Liver (tissue), 9 donors: ENCODE results near the gene PPP1R12C. TPM values are rescaled to one million over a fixed set of nuclear protein-coding genes. Genes with fewer than 3 reads are reported as not detected.

Source experiments
- DNase-seq: peaks from one replicate; pipeline ENCODE4 v3.0.0-alpha.2; 2017; ENCODE audit warnings: low spot score
- H3K27ac ChIP-seq, 2 donors: one replicate each; pipeline ENCODE4 v1.7.0; 2013; ENCODE audit warnings: inconsistent platforms in 2 of 2, low read length in 2 of 2, control low read depth in 1 of 2, low read depth in 1 of 2, mild to moderate bottlenecking in 1 of 2
- H3K27me3 ChIP-seq, 4 donors: one replicate each; pipeline versions ENCODE4 v1.6.1 to v1.7.0; 2013; ENCODE audit warnings: low read length in 3 of 4, inconsistent platforms in 1 of 4, mild to moderate bottlenecking in 1 of 4, moderate library complexity in 1 of 4; ENCODE audit not compliant: control insufficient read depth in 4 of 4, insufficient read depth in 4 of 4
- H3K36me3 ChIP-seq, 4 donors: one replicate each; pipeline versions ENCODE4 v1.6.1 to v1.7.0; 2013; ENCODE audit warnings: low read length in 3 of 4, mild to moderate bottlenecking in 3 of 4, low read depth in 1 of 4, moderate library complexity in 1 of 4; ENCODE audit not compliant: control insufficient read depth in 4 of 4, insufficient read depth in 3 of 4
- H3K4me1 ChIP-seq, 4 donors: one replicate each; pipeline versions ENCODE4 v1.6.1 to v1.7.0; 2013; ENCODE audit warnings: low read length in 3 of 4, mild to moderate bottlenecking in 3 of 4, moderate library complexity in 1 of 4; ENCODE audit not compliant: control insufficient read depth in 4 of 4, insufficient read depth in 4 of 4
- H3K4me3 ChIP-seq, 3 donors: one replicate each; pipeline versions ENCODE4 v1.6.1 to v1.7.0; 2013; ENCODE audit warnings: low read length in 3 of 3, control low read depth in 1 of 3, low read depth in 1 of 3, mild to moderate bottlenecking in 1 of 3
- H3K9ac ChIP-seq, 2 donors: one replicate each; pipeline ENCODE4 v1.7.0; 2013; ENCODE audit warnings: low read length in 2 of 2, mild to moderate bottlenecking in 2 of 2, moderate library complexity in 2 of 2, control low read depth in 1 of 2, low read depth in 1 of 2
- H3K9me3 ChIP-seq, 4 donors: one replicate each; pipeline versions ENCODE4 v1.6.1 to v1.7.0; 2013; ENCODE audit warnings: low read length in 3 of 4; ENCODE audit not compliant: control insufficient read depth in 4 of 4
- ATF3 ChIP-seq: IDR thresholded peaks from 2 replicates; pipeline ENCODE4 v1.6.1; 2016; ENCODE audit warnings: antibody characterized with exemption
- CTCF ChIP-seq: fragments of 150-350 bp; IDR thresholded peaks from 2 replicates; pipeline ENCODE4 v1.5.1; 2017; ENCODE audit warnings: improper control_type of control experiment, low read depth, low read length; ENCODE audit not compliant: missing input control
- EGR1 ChIP-seq, 2 donors: IDR thresholded peaks; 2 replicates each; pipeline ENCODE4 v1.6.1; 2016 to 2018; ENCODE audit warnings: antibody characterized with exemption in 2 of 2, low read depth in 2 of 2
- FOXA2 ChIP-seq: IDR thresholded peaks from 2 replicates; pipeline ENCODE4 v1.6.1; 2016; ENCODE audit warnings: antibody characterized with exemption
- GABPA ChIP-seq, 2 donors: IDR thresholded peaks in 1 of 2; conservative IDR thresholded peaks in 1 of 2; 2 replicates each; pipeline ENCODE4 v1.6.1; 2016; ENCODE audit warnings: antibody characterized with exemption in 2 of 2, mild to moderate bottlenecking in 1 of 2, moderate library complexity in 1 of 2
- HNF4G ChIP-seq: IDR thresholded peaks from 2 replicates; pipeline ENCODE4 v1.6.1; 2016; ENCODE audit warnings: antibody characterized with exemption
- JUND ChIP-seq, 2 donors: IDR thresholded peaks; 2 replicates each; pipeline ENCODE4 v1.6.1; 2016; ENCODE audit warnings: antibody characterized with exemption in 2 of 2
- RAD21 ChIP-seq, 2 donors: IDR thresholded peaks; 2 replicates each; pipeline ENCODE4 v1.6.1; 2016; ENCODE audit warnings: antibody characterized with exemption in 2 of 2, mild to moderate bottlenecking in 2 of 2
- REST ChIP-seq: IDR thresholded peaks from 2 replicates; pipeline ENCODE4 v1.6.1; 2016; ENCODE audit warnings: antibody characterized with exemption, mild to moderate bottlenecking
- RXRA ChIP-seq, 2 donors: IDR thresholded peaks; 2 replicates each; pipeline ENCODE4 v1.6.1; 2017 to 2018; ENCODE audit warnings: antibody characterized with exemption in 2 of 2, mild to moderate bottlenecking in 1 of 2
- SP1 ChIP-seq: IDR thresholded peaks from 2 replicates; pipeline ENCODE4 v1.6.1; 2018; ENCODE audit warnings: antibody characterized with exemption, mild to moderate bottlenecking
- ZBTB33 ChIP-seq: IDR thresholded peaks from 2 replicates; pipeline ENCODE4 v1.6.1; 2016; ENCODE audit warnings: antibody characterized with exemption
- WGBS: extraction: QIAGEN DNeasy Blood & Tissue Kit; methylation state at CpG from one replicate; pipeline ENCODE4 v1.1.7; 2013; 5-methylcytosine and 5-hydroxymethylcytosine counted together
- polyA plus RNA-seq, 2 donors: library from polyadenylated mRNA; stranded (reverse) in 1 of 2; unstranded in 1 of 2; fragments of 200-250 nt in 1 of 2; fragments of >200 nt in 1 of 2; fragmentation: Nextera tagmentation in 1 of 2; extraction: Ambion mirVana in 1 of 2; gene quantifications; one replicate each; pipeline versions ENCODE4 v1.2.1 to v1.2.3, GENCODE V29; 2013 to 2015
- total RNA-seq, 2 donors: library from RNA; depleted of rRNA; stranded (reverse); fragments of >200 nt; gene quantifications; one replicate each; pipeline ENCODE4 v1.2.3, GENCODE V29; 2014
- donor health status: healthy.
- donor health status: healthy.
- donor health status: healthy.
- donor health status: healthy.
- donor health status: healthy.

Gene PPP1R12C
- 10 to 100 TPM; 20.3 to 29.5 TPM for total RNA-seq
- 10 to 100 TPM in 1 of 2 donors, 1 to 10 TPM in 1; 7.4 to 35.8 TPM for polyA plus RNA-seq

- under 1% methylated on average over 97 of the region's 97 CpGs for WGBS
- Histone ChIP-seq H3K27me3 (no peaks in the 10 kb centered on the region), H3K4me3 (peak within 1 kb of the TSS; percentile 69 to 99 (median 88)), H3K36me3 (peaks cover 0 to 3% (median 0%) of the 10 kb centered on the region in 4 donors), H3K27ac (peak within 1 kb of the TSS; percentile 70 to 71), H3K4me1 (peaks cover 6 to 38% (median 27%) of the 10 kb centered on the region in 4 donors), H3K9ac (peak within 1 kb of the TSS; percentile 39 to 82), H3K9me3 (no peaks in the 10 kb centered on the region)
- no peak for TF ChIP-seq ZBTB33
- TF ChIP-seq SP1, result no peak
- TF ChIP-seq RXRA (IDR thresholded peaks at IDR 0.05), result no peak
- TF ChIP-seq HNF4G, result peak; percentile 16
- TF ChIP-seq EGR1 (IDR thresholded peaks at IDR 0.05; ENCODE audit: low read depth in 2 of 2), result no peak
- TF ChIP-seq FOXA2, result no peak
- no peak for TF ChIP-seq ATF3
- DNase-seq, result peak; percentile 52
These were observed at the start of gene PPP1R12C for GRCh38 chr19:55116859-55117662. PPP1R12C (minus strand) TSS chr19:55117637; CDS start chr19:55117543, 94 bp downstream.

- Histone ChIP-seq H3K4me1 (peaks cover 0 to 10% (median 0%) of the 10 kb centered on the region in 4 donors), H3K27ac (no peak within 1 kb of the TSS), H3K9ac (no peak within 1 kb of the TSS), H3K36me3 (no peaks in the 10 kb centered on the region), H3K27me3 (peaks cover under 1 to 12% (median 7%) of the 10 kb centered on the region in 4 donors), H3K4me3 (peak within 1 kb of the TSS; percentile 18 to 45 (median 36)), H3K9me3 (no peaks in the 10 kb centered on the region)
- no peak for TF ChIP-seq JUND (IDR thresholded peaks at IDR 0.05)
- no peak for TF ChIP-seq RAD21 (IDR thresholded peaks at IDR 0.05)
- TF ChIP-seq CTCF, result no peak
- TF ChIP-seq REST, result no peak
- peak in 1 of 2 donors; percentile 13 for TF ChIP-seq GABPA (IDR thresholded peaks at IDR 0.05 in 1 of 2, conservative IDR thresholded peaks at IDR 0.05 in 1 of 2)
- TF ChIP-seq EGR1 (IDR thresholded peaks at IDR 0.05; ENCODE audit: low read depth in 2 of 2), result peak in 1 of 2 donors; percentile 35
- no peak for TF ChIP-seq HNF4G
- TF ChIP-seq ZBTB33, result no peak
- peak; percentile 84 for TF ChIP-seq SP1
- 4% methylated on average over 33 of the region's 33 CpGs for WGBS
- peak; percentile 93 for DNase-seq
These were observed 49.3 kb upstream of the PPP1R12C start, which contains the start of gene DNAAF3 for GRCh38 chr19:55166530-55167268. DNAAF3 (minus strand) TSS chr19:55166613; CDS start chr19:55166413, 200 bp downstream.
